HEK293T (cell line): Measurements from ENCODE around the gene TRMT2A.

Source experiments
- ARNT ChIP-seq: fragments of 450-650 bp; IDR thresholded peaks from 2 replicates; pipeline ENCODE4 v1.6.1; 2017; ENCODE audit warnings: mild to moderate bottlenecking
- BHLHE40 ChIP-seq: fragments of 450-650 bp; IDR thresholded peaks from 2 replicates; pipeline ENCODE4 v1.6.1; 2016; ENCODE audit warnings: mild to moderate bottlenecking, moderate library complexity, borderline replicate concordance
- CTBP1 ChIP-seq: fragments of 450-650 bp; IDR thresholded peaks from 2 replicates; pipeline ENCODE4 v1.6.1; 2016; ENCODE audit warnings: borderline replicate concordance
- ELF4 ChIP-seq: fragments of 450-650 bp; IDR thresholded peaks from 2 replicates; pipeline ENCODE4 v1.6.1; 2017; ENCODE audit warnings: antibody characterized with exemption
- FOXK2 ChIP-seq: fragments of 450-650 bp; IDR thresholded peaks from 2 replicates; pipeline ENCODE4 v1.6.1; 2016; ENCODE audit warnings: mild to moderate bottlenecking
- FOXM1 ChIP-seq: fragments of 450-650 bp; IDR thresholded peaks from 2 replicates; pipeline ENCODE4 v1.6.1; 2017; ENCODE audit warnings: mild to moderate bottlenecking, borderline replicate concordance
- NFRKB ChIP-seq: fragments of 450-650 bp; IDR thresholded peaks from 2 replicates; pipeline ENCODE4 v1.6.1; 2016; ENCODE audit warnings: mild to moderate bottlenecking, moderate library complexity
- SP1 ChIP-seq: fragments of 450-650 bp; IDR thresholded peaks from 2 replicates; pipeline ENCODE4 v1.6.1; 2017
- TARDBP ChIP-seq: fragments of 450-650 bp; IDR thresholded peaks from 2 replicates; pipeline ENCODE4 v1.6.1; 2016
- ZNF384 ChIP-seq: fragments of 450-650 bp; IDR thresholded peaks from 2 replicates; pipeline ENCODE4 v1.6.1; 2016

GRCh38 chr22:20156042-20156389 lies 39.0 kb upstream of the TRMT2A start:
- no peak for TF ChIP-seq ELF4
- no peak for TF ChIP-seq ZNF384
- no peak for TF ChIP-seq ARNT
- no peak for TF ChIP-seq BHLHE40
- no peak for TF ChIP-seq FOXK2
- TF ChIP-seq SP1: no peak
- TF ChIP-seq TARDBP: no peak
- TF ChIP-seq NFRKB: no peak
- TF ChIP-seq CTBP1: no peak
- no peak for TF ChIP-seq FOXM1
